HG03460 (cell line): ENCODE results near the gene CDC26.
"Not testable (repeated sequence)": the region's sequence is repeated elsewhere in the genome, so short reads cannot be mapped to it uniquely, and the experiment has no call there.

Experiments used
- ATAC-seq: cut with Tn5 transposase; IDR thresholded peaks from one replicate; pipeline ENCODE4 v1.9.1; 2021; ENCODE audit not compliant: unreplicated experiment

CDC26 gene

DNA sequence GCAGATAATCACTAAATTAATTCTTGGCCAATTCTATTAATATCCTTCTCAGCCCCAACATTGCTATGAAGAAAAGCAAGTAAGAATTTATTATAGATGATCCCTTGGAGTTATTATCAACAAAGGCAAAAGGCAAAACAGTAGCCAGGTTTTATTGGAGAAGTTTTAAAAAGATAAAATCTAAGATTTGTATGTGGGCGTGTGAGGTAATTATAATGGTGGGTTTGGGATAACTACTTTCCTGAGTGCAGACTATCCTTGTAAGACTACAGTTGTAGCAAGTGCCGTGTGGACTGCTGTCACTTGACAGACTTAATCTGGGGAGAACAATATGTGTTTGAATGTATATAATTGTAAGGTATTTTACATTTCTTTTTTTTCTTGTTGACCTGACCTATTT lies 30.8 kb downstream of the CDC26 start:
- ATAC-seq, result no peak

DNA sequence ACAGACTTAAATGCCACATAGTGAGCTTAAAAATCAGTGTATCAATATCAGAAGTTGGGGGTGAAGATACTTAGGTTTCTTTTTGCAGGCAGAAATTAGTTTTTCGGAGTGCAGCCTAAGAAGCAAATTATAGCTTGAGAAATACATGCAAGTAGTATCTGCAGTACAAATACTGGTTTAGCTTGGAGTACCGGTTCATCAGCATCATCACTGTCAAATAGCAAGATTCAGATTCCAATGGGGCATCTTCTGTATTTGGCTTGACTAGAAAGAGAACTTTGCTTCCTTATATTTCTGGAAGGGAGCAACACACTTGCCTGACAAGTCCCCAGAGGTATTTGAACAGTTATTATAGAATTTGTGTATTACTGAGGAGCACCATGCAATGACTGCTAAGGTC lies 34.2 kb downstream of the CDC26 start:
- ATAC-seq, result no peak

DNA sequence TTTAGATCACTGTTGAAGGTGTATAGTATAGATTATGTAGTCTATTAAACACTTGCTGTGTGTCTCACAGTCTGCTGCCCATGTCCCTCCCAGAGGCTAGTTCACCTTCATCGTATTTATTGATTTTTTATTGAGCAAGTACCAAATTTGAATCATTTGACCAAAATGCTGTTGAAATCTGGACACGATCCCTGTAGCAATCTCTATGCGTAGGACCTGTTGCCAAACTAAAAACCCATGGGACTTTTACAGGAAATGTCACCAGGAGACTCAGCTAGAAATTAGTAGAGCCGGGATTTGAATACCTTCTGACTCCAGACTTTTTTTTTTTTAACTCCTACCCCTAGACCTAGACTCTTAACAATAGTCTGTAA lies 36.5 kb downstream of the CDC26 start:
- ATAC-seq, result no peak

DNA sequence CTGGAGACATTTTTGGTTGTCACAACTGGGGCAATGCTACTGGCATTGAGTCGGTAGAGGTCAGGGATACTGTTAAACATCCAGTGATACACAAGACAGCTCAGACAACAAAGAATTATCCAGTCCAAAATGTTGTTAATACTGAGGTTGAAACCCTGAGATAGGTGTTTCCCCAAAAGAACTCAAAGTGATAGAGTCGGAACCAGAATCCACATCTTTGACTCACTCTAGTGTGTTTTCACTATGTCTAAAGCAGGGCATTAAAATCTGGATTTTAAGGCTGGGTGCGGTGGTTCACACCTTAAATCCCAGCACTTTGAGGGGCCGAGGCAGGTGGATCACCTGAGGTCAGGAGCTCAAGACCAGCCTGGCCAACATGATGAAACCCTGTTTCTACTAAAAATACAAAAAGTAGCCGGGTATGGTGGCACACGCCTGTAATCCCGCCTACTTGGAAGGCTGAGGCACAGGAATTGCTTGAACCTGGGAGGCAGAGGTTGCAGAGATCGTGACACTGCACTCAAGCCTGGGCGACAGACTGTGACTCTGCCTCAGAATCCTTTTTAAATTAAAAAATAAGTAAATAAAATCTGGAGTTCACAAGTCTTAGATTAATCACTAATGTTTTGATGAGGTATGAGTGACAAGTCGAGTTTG lies 37.0 kb downstream of the CDC26 start:
- no peak for ATAC-seq

DNA sequence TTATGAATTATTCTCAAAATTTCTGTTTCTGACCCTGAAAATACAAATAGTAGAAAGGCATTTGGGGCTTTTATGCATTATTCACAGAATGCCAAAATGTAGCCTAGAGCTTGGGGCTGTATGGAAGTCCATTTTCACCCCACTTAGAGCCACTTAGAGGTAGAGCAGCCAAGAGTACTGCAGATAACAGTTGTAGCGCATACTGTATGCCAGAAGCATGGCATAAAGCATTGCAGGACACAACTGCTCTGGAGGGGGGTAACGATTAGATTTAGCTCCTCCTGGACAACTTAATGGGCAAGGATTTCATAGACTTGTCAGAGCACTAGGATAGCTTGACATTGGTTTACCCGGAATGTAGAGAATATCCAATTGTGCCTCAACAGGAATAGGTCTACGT lies 38.3 kb downstream of the CDC26 start:
- ATAC-seq, result no peak

DNA sequence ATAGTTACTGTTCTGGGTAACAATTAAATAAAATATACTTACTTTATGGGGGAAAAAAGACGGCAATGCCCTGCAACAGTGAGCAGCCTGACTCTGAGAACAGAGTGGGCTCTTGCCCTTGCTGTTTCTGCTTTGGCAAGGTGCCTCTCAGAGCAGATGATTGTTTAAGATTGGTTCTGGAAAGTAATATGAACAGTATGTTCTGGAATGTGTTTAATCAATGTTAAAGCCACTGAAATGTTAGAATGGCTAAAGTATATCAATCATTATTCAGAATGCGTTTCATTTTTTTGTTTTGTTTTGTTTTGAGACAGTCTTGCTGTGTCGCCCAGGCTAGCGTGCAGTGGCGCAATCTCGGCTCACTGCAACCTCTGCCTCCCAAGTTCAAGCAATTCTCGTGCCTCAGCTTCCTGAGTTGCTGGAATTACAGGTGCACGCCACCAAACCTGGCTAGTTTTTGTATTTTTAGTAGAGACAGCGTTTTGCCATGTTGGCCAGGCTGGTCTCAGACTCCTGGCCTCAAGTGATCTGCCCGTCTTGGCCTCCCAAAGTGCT lies 39.6 kb downstream of the CDC26 start:
- ATAC-seq, result not testable (repeated sequence)

DNA sequence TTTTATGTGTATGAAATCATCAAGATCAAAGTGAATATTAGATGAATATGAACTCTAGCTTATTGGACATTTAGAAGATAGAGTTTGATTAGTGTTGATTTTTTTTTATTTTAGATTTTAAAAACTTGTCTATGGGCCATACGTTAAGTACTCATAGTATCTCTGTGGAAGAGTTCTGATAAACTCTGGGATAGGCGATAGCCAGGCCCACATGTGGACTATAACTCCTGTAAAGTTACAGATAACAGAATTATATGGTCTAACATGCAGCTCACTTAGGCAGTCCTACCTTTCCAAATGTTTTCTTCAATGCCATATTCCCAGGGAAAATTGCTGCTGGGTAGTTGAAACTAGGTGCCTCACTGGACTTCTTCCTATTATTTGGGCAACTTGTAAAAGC lies 43.7 kb downstream of the CDC26 start:
- ATAC-seq, result no peak

DNA sequence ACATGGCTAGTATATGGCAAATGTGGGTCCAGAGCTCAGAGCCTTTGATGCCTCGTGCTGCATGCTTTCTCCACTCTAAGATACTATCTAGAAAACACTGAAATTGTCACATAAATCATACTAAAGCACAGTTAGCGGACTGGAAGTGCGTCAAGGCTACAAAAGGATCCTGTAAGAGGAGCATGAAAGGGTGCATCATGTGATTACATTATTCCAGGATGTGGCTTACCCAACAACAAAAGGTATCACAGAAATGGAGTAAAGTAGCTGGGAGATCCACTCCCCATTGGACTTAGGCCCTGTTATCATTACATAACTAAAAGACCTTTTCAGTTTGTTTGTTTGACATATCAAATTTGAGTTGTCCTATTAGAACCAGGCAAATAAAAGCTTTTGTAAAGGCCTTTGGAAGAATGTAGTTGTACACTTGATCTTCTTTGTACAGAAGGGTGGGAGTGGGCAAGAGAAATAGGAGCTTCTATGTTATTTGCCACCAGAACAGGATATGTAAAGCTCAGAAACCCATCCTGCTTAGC lies 47.2 kb downstream of the CDC26 start:
- no peak for ATAC-seq

DNA sequence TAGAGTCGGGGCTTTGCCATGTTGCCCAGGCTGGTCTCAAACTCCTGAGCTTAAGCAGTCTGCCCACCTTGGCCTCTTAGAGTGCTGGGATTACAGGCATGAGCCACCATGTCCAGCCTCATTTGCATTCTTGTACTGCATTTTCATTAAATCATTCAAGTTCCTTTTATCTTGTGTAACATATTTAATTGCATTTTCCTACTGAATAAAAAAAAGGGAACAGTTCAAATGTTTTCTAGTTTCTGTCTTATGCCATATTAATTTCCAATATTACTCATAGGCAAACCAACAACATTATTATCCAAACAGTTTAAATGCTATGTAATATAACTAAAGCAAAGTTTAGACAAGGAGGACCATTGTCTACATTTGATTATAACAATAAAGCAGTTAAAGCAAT lies 47.9 kb downstream of the CDC26 start:
- no peak for ATAC-seq

DNA sequence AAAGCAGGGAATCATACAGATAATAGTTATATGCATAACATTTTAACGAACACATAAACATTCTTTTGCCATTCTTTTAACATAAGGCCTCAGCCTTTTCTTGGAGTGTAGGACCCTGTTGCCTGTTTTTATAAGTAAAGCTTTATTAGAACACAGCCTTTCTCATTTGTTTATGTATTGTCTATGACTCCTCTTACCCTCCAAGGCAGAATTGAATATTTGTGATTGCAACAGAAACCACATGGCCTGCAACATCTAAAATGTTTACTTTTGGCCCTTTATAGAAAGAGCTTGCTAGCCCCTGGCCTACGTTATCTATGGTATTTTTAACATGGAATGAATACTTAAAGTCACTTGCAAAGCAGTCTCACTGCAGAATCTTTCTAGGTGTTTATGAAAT lies 51.4 kb downstream of the CDC26 start:
- ATAC-seq, result no peak

DNA sequence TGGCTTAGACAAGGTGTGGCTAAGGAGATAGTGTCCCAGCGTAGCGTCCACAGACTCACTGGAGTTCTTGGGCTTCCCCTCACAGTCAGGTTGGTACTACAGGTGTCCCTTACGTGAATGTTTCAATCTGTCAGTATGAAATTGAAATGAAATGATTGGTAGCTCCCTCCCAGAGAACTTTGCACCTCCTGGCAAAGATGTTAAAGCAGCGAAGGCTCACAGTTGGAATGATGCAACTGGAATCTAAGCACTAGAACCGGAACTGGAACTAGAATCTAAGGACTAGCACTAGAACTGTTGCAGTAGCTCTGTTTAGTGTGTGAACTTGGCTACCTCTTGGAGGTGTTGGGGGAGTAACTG lies 52.9 kb downstream of the CDC26 start:
- ATAC-seq, result no peak

DNA sequence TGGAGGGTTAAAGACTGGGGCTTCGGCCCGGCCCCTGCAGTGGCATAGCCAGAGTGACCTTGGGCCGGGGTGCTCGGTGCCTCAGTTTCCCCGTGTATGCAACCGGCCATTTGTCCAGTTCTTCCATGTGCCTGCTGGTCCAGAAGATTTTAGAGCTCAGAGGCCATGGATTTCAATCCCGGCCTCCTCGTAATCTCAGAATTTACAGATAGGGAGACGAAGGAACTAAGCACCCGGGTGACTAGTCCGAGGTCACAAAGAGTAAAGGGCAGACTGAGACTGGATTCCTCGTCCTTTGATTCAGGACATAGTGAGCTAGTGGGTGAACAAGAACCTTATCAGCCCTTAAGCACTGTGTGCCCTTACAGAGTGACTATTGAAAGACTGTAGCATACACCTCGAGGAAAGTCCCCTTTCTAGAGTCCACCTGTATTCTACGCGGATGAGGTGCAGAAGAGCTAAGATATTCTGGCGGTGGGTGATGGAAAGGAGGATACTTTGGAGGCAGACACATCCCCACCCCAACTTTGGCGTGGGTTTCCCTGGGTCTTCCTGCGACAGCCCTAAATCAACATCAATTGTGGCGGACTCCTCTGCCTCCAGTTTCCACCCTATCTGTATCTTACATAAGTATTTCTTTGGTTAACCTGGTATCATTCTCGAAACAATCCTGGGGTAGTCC lies 53.4 kb downstream of the CDC26 start:
- no peak for ATAC-seq

DNA sequence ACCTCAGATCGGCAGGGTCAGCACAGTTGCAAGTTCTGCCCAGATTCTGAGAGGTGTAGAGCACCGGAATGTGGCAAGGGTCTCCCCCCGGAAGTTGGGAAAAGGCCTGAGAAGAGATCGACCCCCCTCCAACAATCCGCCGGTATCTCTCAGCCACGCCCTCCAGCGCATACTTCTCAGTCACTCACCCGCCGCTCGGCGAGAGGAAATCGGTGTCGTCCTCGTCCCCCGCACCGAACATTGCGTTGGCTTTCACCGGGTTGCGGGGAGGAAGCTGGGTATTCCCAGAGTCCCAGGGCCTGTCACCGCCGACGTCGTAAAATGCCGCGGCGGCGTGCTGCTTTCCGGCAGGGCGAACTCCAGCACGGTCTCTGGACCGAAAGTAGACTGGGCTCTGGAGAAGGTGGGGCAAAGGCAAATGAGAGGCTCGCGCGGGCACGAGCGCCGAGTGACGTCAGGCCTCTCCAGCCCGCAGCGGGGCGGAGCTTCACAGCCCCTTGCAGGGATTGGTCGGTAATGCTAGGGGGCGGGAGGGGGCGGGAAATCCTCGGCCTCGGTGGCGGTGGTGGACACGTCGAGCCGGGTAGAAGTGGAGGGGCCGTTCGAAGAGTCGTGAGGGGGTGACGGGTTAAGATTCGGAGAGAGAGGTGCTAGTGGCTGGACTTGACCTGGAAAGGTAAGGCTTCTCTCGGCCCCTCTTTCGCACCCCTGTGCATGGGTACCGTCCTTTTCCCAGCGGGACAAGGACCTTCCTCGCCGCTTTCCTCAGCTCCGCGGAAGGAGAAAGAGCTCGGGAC lies 54.2 kb downstream of the CDC26 start, which contains the start of the genes FKBP15 and SLC31A1:
Gene FKBP15 (minus strand): TSS at position 275 of the 797 bp plus-strand sequence. CDS start 34 bp downstream, at position 241.
Gene SLC31A1 (plus strand): TSS at position 542 of the 797 bp plus-strand sequence. CDS start 34,605 bp downstream, outside the sequence.
- peak; percentile 81 for ATAC-seq

DNA sequence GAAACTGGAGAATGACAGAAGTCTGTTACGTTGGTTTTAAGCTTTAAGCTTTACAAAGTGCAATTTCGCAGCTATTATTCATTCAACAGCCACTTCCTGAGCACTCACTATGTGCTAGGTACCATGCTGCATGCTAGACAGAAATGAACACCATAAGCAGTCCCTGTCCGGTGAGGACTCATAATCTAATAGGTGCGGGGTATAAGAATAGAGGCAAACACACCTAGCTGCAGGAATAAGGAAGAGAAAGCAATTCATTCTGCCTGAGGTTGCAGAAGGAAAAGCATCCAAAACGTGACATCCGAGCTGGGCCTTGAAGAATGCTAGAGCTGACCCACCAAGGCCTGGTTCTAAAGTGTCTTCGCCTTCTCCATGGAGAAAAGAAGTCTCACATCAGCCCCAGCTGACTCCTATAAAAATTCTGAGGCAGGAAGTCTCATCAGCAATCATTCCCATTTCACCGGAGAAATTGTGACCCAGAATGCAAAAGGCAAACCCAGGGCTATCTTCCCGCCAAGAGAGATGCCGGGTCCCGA lies 54.8 kb downstream of the CDC26 start:
- no peak for ATAC-seq

DNA sequence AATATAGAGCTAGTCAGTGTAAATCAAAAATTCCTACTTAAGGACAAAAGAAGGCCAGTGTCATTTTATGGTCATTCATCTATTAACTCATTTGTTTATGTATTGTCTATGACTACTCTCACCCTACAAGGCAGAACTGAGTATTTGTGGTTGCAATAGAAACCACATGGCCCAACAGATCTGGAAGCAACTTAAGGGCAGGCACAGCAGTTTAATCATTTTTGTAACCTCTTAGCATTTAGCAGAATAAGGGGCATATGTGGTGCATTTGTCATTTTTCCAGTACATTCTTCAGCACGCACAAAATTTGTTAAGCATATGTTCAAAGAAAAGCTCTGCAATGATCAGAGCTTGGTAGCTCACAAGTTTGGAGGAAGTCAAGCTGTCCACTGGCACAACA lies 55.4 kb downstream of the CDC26 start:
- peak; percentile 58 for ATAC-seq

DNA sequence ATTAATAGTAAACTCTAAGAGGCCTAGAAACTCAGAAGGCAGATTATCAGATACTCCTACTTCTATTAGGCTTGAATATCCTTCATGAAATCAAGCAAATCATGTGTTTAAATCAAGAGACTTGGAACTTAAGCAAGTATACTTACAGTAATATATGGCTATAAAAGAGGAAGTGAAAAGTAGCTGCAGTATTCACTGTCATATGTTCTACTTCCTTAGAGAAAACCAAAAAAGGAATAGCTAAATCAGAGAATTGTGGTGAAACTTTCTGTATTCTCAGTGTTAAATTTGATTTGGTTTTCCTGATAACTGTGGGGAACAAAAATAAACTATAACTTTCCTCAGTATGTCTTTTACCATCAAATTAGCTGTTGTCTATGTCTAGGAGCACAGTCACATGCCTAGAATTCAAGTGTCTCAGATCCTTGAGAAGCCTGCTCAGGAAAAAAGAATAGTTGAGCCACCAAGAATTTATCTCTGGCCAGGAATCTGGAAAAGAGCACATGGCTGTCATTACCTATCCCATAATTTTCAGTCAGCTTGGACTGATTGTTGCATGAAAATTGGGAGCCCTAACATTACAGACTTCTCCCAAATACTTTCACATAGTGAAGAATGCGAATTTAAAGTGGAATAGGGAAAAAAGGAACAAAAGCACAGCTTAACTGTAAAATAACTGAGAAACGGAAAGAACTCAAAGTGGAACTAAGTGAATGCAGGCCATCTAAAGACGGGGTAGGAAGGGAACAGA lies 56.0 kb downstream of the CDC26 start:
- peak; percentile 34 for ATAC-seq
